ENCODE results near the gene PRR13. TPM values are rescaled to one million over a fixed set of nuclear protein-coding genes. Genes with fewer than 3 reads are reported as not detected.

PRR13 gene
- total and polyA plus RNA-seq, 2 experiments from 2014 or later = 150 to 457 TPM

DNA sequence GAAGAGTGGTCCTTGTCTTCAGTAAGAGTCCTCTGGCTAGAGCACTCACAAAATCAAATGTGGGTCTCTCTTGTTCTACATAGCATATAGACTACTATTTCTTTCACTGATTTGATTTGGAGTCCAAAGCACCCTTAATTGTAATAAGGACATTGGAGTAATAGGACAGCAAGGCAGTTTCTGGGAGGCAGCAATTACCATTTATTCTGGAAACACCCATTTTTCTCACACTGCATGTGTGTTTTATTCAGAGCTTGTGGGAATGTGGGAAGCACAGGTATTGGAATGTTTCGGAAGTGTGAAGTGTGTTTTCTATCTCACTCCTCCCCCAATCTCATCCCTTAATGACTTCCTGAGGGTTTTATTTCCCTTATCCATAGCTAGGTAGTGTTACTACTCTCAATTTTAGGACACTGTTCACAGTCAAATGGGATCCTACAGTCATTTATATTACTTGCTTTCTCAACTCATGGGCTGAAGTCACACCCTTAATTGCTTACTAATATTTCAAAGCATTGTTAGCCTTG is 30.6 kb downstream of the PRR13 start:
- no peak for DNase-seq (ENCODE audit: low spot score)
- peaks cover 83% of the 10 kb centered on the region for H4K20me1 ChIP-seq (ENCODE audit: insufficient read depth, poor library complexity, severe bottlenecking)
- no peak for TF ChIP-seq EZH2phosphoT487 (IDR thresholded peaks at IDR 0.05; ENCODE audit: low read depth, severe bottlenecking, unreplicated experiment)
- TF ChIP-seq, protein P1, sequence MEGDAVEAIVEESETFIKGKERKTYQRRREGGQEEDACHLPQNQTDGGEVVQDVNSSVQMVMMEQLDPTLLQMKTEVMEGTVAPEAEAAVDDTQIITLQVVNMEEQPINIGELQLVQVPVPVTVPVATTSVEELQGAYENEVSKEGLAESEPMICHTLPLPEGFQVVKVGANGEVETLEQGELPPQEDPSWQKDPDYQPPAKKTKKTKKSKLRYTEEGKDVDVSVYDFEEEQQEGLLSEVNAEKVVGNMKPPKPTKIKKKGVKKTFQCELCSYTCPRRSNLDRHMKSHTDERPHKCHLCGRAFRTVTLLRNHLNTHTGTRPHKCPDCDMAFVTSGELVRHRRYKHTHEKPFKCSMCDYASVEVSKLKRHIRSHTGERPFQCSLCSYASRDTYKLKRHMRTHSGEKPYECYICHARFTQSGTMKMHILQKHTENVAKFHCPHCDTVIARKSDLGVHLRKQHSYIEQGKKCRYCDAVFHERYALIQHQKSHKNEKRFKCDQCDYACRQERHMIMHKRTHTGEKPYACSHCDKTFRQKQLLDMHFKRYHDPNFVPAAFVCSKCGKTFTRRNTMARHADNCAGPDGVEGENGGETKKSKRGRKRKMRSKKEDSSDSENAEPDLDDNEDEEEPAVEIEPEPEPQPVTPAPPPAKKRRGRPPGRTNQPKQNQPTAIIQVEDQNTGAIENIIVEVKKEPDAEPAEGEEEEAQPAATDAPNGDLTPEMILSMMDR (IDR thresholded peaks at IDR 0.05; ENCODE audit: poor library complexity) = no peak
- no peaks in the 10 kb centered on the region for H3K9me3 ChIP-seq (ENCODE audit: low read depth)
- peaks cover 10% of the 10 kb centered on the region for H3K4me1 ChIP-seq (ENCODE audit: insufficient read depth)
- peaks cover 8% of the 10 kb centered on the region for H3K36me3 ChIP-seq (replicated peaks; ENCODE audit: insufficient read depth, low read depth)
- WGBS (ENCODE audit: low lambda C conversion rate, missing lambda C conversion rate) = 72% methylated on average over 1 of the region's 1 CpG
- no peak overlapping the region for H3K4me3 ChIP-seq
- H3K9me2 ChIP-seq (replicated peaks; ENCODE audit: insufficient read depth) = no peaks in the 10 kb centered on the region
- H2AFZ ChIP-seq = no peak overlapping the region
- no peaks in the 10 kb centered on the region for H3K27me3 ChIP-seq
- H3K79me2 ChIP-seq = peaks cover 97% of the 10 kb centered on the region
- no peak overlapping the region for H3K4me2 ChIP-seq
- H3K27ac ChIP-seq = no peak overlapping the region

- Histone ChIP-seq H3K79me2 (peaks cover 89% of the 10 kb centered on the region), H3K36me3 (replicated peaks; ENCODE audit: insufficient read depth, low read depth) (peaks cover 8% of the 10 kb centered on the region), H3K9me3 (ENCODE audit: low read depth) (no peaks in the 10 kb centered on the region), H2AFZ (no peak overlapping the region), H3K27me3 (no peaks in the 10 kb centered on the region), H3K9me2 (replicated peaks; ENCODE audit: insufficient read depth) (no peaks in the 10 kb centered on the region), H3K4me3 (no peak overlapping the region), H3K4me1 (ENCODE audit: insufficient read depth) (peaks cover 10% of the 10 kb centered on the region), H3K27ac (peak overlapping the region; percentile 57), H3K4me2 (peak overlapping the region; percentile 5), H4K20me1 (ENCODE audit: insufficient read depth, poor library complexity, severe bottlenecking) (peaks cover 91% of the 10 kb centered on the region)
- 86% methylated on average over 2 of the region's 2 CpGs for WGBS (ENCODE audit: low lambda C conversion rate, missing lambda C conversion rate)
- no peak for DNase-seq (ENCODE audit: low spot score)
- TF ChIP-seq EZH2 (IDR thresholded peaks at IDR 0.05; ENCODE audit: borderline replicate concordance) = no peak
- TF ChIP-seq, protein P1 (IDR thresholded peaks at IDR 0.05; ENCODE audit: poor library complexity) = no peak
- TF ChIP-seq EZH2phosphoT487 (IDR thresholded peaks at IDR 0.05; ENCODE audit: low read depth, severe bottlenecking, unreplicated experiment) = no peak
Observed at GRCh38 chr12:53474077-53474476, 32.5 kb downstream of the PRR13 start.

DNA sequence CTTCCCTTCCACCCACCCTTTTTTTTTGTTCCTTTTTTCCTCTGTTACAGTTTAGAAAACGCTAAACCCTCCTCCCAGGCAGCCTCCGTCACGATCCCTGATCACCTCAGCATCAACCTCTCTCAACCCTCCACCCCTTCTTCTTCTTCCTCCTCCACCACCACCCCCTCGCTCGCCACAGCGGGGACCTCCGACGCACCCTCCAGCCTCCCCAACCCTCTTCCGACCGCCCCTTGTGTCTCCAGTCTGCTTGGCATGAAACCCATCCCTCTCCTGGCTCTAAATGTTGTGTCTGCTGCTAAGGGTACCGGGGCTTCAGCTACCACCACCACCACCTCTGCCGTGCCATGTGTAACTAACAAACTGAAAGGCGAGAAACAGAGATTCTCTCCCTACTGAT is 33.3 kb downstream of the PRR13 start:
- Histone ChIP-seq H3K4me3 (no peak overlapping the region), H4K20me1 (ENCODE audit: insufficient read depth, poor library complexity, severe bottlenecking) (peaks cover 96% of the 10 kb centered on the region), H3K9me2 (replicated peaks; ENCODE audit: insufficient read depth) (no peaks in the 10 kb centered on the region), H3K36me3 (replicated peaks; ENCODE audit: insufficient read depth, low read depth) (peaks cover 8% of the 10 kb centered on the region), H3K4me2 (peak overlapping the region; percentile 9), H2AFZ (no peak overlapping the region), H3K79me2 (peaks cover 86% of the 10 kb centered on the region), H3K4me1 (ENCODE audit: insufficient read depth) (peaks cover 10% of the 10 kb centered on the region), H3K27me3 (no peaks in the 10 kb centered on the region), H3K9me3 (ENCODE audit: low read depth) (no peaks in the 10 kb centered on the region), H3K27ac (peak overlapping the region; percentile 57)
- WGBS (ENCODE audit: low lambda C conversion rate, missing lambda C conversion rate) = 88% methylated on average over 10 of the region's 13 CpGs
- DNase-seq (ENCODE audit: low spot score) = no peak
- TF ChIP-seq EZH2 (IDR thresholded peaks at IDR 0.05; ENCODE audit: borderline replicate concordance) (no peak), EZH2phosphoT487 (IDR thresholded peaks at IDR 0.05; ENCODE audit: low read depth, severe bottlenecking, unreplicated experiment) (no peak)
- TF ChIP-seq, protein P1 (IDR thresholded peaks at IDR 0.05; ENCODE audit: poor library complexity) = no peak
